ENCODE measurements around the gene MAGI1. TPM values are rescaled to one million over a fixed set of nuclear protein-coding genes. Genes with fewer than 3 reads are reported as not detected.

MAGI1 gene
- total and polyA plus RNA-seq, 7 experiments from 2014 or later: 0.39 TPM; not detected in 6

- Mint-ChIP-seq H3K27me3 (peaks cover 0 to 3% (median 0%) of the 10 kb centered on the region in 5 donors), H3K36me3 (no peaks in the 10 kb centered on the region), H3K4me3 (no peak overlapping the region), H3K27ac (no peak overlapping the region), H3K4me1 (no peaks in the 10 kb centered on the region), H3K9me3 (peaks cover 0 to 8% (median 0%) of the 10 kb centered on the region in 11 donors)
- no peak overlapping the region for H3K27ac ChIP-seq (ENCODE audit: low read depth, low read length)
- DNase-seq: no peak
- H3K4me3 ChIP-seq (ENCODE audit: low read length): no peak overlapping the region
- H3K9me3 ChIP-seq (ENCODE audit: control insufficient read depth in 2 of 3, low read length in 3 of 3): no peaks in the 10 kb centered on the region
- H3K4me1 ChIP-seq (ENCODE audit: control insufficient read depth in 2 of 2, insufficient read depth in 2 of 2, low read length in 2 of 2): no peaks in the 10 kb centered on the region
- ChIA-PET POLR2A (no interaction called here), CTCF (no interaction called here)
- ATAC-seq: no peak
- intact Hi-C loops (cut with micrococcal nuclease): no loop called here
- H3K36me3 ChIP-seq (ENCODE audit: control insufficient read depth in 2 of 3, insufficient read depth in 3 of 3, low read length in 3 of 3): no peaks in the 10 kb centered on the region
- H3K27me3 ChIP-seq (ENCODE audit: control insufficient read depth in 2 of 2, insufficient read depth in 2 of 2, low read length in 2 of 2): no peaks in the 10 kb centered on the region
These were observed 253.6 kb downstream of the MAGI1 start for GRCh38 chr3:65785065-65785645.

DNA sequence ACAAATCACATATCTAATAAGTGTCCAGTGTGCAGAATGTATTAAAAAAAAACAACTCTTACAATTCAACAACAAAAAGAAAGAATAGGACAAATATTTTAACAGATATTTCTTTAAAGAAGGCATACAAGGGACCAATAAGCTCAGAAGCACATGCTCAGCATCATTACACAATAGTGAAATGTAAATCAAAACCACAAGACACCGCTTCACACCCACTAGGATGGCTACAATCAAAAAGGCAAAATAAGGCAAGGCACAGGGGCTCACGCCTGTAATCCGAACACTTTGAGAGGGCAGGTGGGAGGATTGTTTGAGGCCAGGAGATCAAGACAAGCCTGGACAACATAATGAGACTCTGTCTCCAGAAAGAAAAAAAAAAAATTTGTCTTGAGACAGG lies 255.6 kb downstream of the MAGI1 start:
- Mint-ChIP-seq H3K27me3 (no peaks in the 10 kb centered on the region), H3K36me3 (no peaks in the 10 kb centered on the region), H3K9me3 (peaks cover 0 to 8% (median 0%) of the 10 kb centered on the region in 11 donors), H3K27ac (no peak overlapping the region), H3K4me1 (no peaks in the 10 kb centered on the region), H3K4me3 (no peak overlapping the region)
- no peak for ATAC-seq
- Histone ChIP-seq H3K36me3 (ENCODE audit: control insufficient read depth in 2 of 3, insufficient read depth in 3 of 3, low read length in 3 of 3) (no peaks in the 10 kb centered on the region), H3K4me1 (ENCODE audit: control insufficient read depth in 2 of 2, insufficient read depth in 2 of 2, low read length in 2 of 2) (no peaks in the 10 kb centered on the region), H3K9me3 (ENCODE audit: control insufficient read depth in 2 of 3, low read length in 3 of 3) (no peaks in the 10 kb centered on the region), H3K4me3 (ENCODE audit: low read length) (no peak overlapping the region), H3K27ac (ENCODE audit: low read depth, low read length) (no peak overlapping the region), H3K27me3 (ENCODE audit: control insufficient read depth in 2 of 2, insufficient read depth in 2 of 2, low read length in 2 of 2) (no peaks in the 10 kb centered on the region)
- intact Hi-C loops (cut with micrococcal nuclease): no loop called here
- CTCF ChIA-PET: no interaction called here
- no peak for DNase-seq
- POLR2A ChIA-PET: no interaction called here

- no peaks in the 10 kb centered on the region for H3K27me3 ChIP-seq (ENCODE audit: control insufficient read depth in 2 of 2, insufficient read depth in 2 of 2, low read length in 2 of 2)
- intact Hi-C loops (cut with micrococcal nuclease): no loop called here
- CTCF ChIA-PET: no interaction called here
- H3K9me3 ChIP-seq (ENCODE audit: control insufficient read depth in 2 of 3, low read length in 3 of 3): no peaks in the 10 kb centered on the region
- H3K4me3 Mint-ChIP-seq: no peak overlapping the region
- no peak for ATAC-seq
- peaks cover 0 to 4% (median 0%) of the 10 kb centered on the region in 11 donors for H3K9me3 Mint-ChIP-seq
- no peaks in the 10 kb centered on the region for H3K4me1 ChIP-seq (ENCODE audit: control insufficient read depth in 2 of 2, insufficient read depth in 2 of 2, low read length in 2 of 2)
- no peak for DNase-seq
- H3K36me3 Mint-ChIP-seq: no peaks in the 10 kb centered on the region
- peaks cover 0 to 4% (median 0%) of the 10 kb centered on the region in 5 donors for H3K27me3 Mint-ChIP-seq
- H3K27ac ChIP-seq (ENCODE audit: low read depth, low read length): no peak overlapping the region
- H3K4me1 Mint-ChIP-seq: no peaks in the 10 kb centered on the region
- POLR2A ChIA-PET: no interaction called here
- no peak overlapping the region for H3K4me3 ChIP-seq (ENCODE audit: low read length)
- no peak overlapping the region for H3K27ac Mint-ChIP-seq
- H3K36me3 ChIP-seq (ENCODE audit: control insufficient read depth in 2 of 3, insufficient read depth in 3 of 3, low read length in 3 of 3): no peaks in the 10 kb centered on the region
These were observed 257.1 kb downstream of the MAGI1 start for GRCh38 chr3:65781594-65781993.

- Mint-ChIP-seq H3K9me3 (peaks cover 0 to 4% (median 0%) of the 10 kb centered on the region in 11 donors), H3K27ac (no peak overlapping the region), H3K4me1 (no peaks in the 10 kb centered on the region), H3K4me3 (no peak overlapping the region), H3K36me3 (no peaks in the 10 kb centered on the region), H3K27me3 (peaks cover 0 to 4% (median 0%) of the 10 kb centered on the region in 5 donors)
- POLR2A ChIA-PET: no interaction called here
- intact Hi-C loops (cut with micrococcal nuclease): no loop called here
- Histone ChIP-seq H3K4me1 (ENCODE audit: control insufficient read depth in 2 of 2, insufficient read depth in 2 of 2, low read length in 2 of 2) (no peaks in the 10 kb centered on the region), H3K27ac (ENCODE audit: low read depth, low read length) (no peak overlapping the region), H3K36me3 (ENCODE audit: control insufficient read depth in 2 of 3, insufficient read depth in 3 of 3, low read length in 3 of 3) (no peaks in the 10 kb centered on the region), H3K9me3 (ENCODE audit: control insufficient read depth in 2 of 3, low read length in 3 of 3) (no peaks in the 10 kb centered on the region), H3K4me3 (ENCODE audit: low read length) (no peak overlapping the region), H3K27me3 (ENCODE audit: control insufficient read depth in 2 of 2, insufficient read depth in 2 of 2, low read length in 2 of 2) (no peaks in the 10 kb centered on the region)
- no peak for DNase-seq
- ATAC-seq: no peak
- CTCF ChIA-PET: no interaction called here
These were observed 259.3 kb downstream of the MAGI1 start for GRCh38 chr3:65779390-65779789.

DNA sequence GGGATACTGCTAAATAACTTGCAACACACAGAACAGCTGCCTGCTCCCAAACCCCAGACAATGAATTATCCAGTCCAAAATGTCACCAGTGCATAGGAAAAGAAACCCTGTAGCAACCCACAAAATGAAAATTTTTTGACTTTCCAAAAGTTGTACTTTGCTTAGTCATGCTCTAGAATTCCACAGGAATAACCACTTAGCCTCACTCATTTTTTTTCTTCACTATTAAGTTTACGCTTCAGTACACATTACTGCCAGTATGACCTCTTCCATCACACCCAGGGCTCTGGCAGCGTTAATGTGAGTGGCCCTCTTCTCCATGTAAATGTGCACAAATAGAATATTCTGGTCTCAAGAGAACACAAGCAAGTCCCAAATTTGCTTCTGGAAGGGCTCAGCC lies 259.8 kb downstream of the MAGI1 start:
- no peak overlapping the region for H3K4me3 ChIP-seq (ENCODE audit: low read length)
- ATAC-seq (no peak), DNase-seq (no peak)
- no peak overlapping the region for H3K27ac ChIP-seq (ENCODE audit: low read depth, low read length)
- H3K36me3 ChIP-seq (ENCODE audit: control insufficient read depth in 2 of 3, insufficient read depth in 3 of 3, low read length in 3 of 3): no peaks in the 10 kb centered on the region
- POLR2A ChIA-PET: no interaction called here
- Mint-ChIP-seq H3K9me3 (peaks cover 0 to 4% (median 0%) of the 10 kb centered on the region in 11 donors), H3K4me1 (no peaks in the 10 kb centered on the region), H3K36me3 (no peaks in the 10 kb centered on the region), H3K4me3 (no peak overlapping the region), H3K27me3 (peaks cover 0 to 4% (median 0%) of the 10 kb centered on the region in 5 donors), H3K27ac (no peak overlapping the region)
- no peaks in the 10 kb centered on the region for H3K4me1 ChIP-seq (ENCODE audit: control insufficient read depth in 2 of 2, insufficient read depth in 2 of 2, low read length in 2 of 2)
- CTCF ChIA-PET: no interaction called here
- no peaks in the 10 kb centered on the region for H3K27me3 ChIP-seq (ENCODE audit: control insufficient read depth in 2 of 2, insufficient read depth in 2 of 2, low read length in 2 of 2)
- intact Hi-C loops (cut with micrococcal nuclease): no loop called here
- no peaks in the 10 kb centered on the region for H3K9me3 ChIP-seq (ENCODE audit: control insufficient read depth in 2 of 3, low read length in 3 of 3)

GRCh38 chr3:65777050-65777449 lies 261.7 kb downstream of the MAGI1 start:
- no peak overlapping the region for H3K4me3 Mint-ChIP-seq
- Histone ChIP-seq H3K9me3 (ENCODE audit: control insufficient read depth in 2 of 3, low read length in 3 of 3) (no peaks in the 10 kb centered on the region), H3K27me3 (ENCODE audit: control insufficient read depth in 2 of 2, insufficient read depth in 2 of 2, low read length in 2 of 2) (no peaks in the 10 kb centered on the region), H3K4me3 (ENCODE audit: low read length) (no peak overlapping the region), H3K27ac (ENCODE audit: low read depth, low read length) (no peak overlapping the region), H3K36me3 (ENCODE audit: control insufficient read depth in 2 of 3, insufficient read depth in 3 of 3, low read length in 3 of 3) (no peaks in the 10 kb centered on the region), H3K4me1 (ENCODE audit: control insufficient read depth in 2 of 2, insufficient read depth in 2 of 2, low read length in 2 of 2) (no peaks in the 10 kb centered on the region)
- DNase-seq: no peak
- H3K9me3 Mint-ChIP-seq: peaks cover 0 to 5% (median 0%) of the 10 kb centered on the region in 11 donors
- no peaks in the 10 kb centered on the region for H3K4me1 Mint-ChIP-seq
- no peak overlapping the region for H3K27ac Mint-ChIP-seq
- POLR2A ChIA-PET: no interaction called here
- H3K27me3 Mint-ChIP-seq: peaks cover 0 to 4% (median 0%) of the 10 kb centered on the region in 5 donors
- CTCF ChIA-PET: no interaction called here
- no peak for ATAC-seq
- intact Hi-C loops (cut with micrococcal nuclease): no loop called here
- H3K36me3 Mint-ChIP-seq: no peaks in the 10 kb centered on the region

GRCh38 chr3:65776494-65776893 lies 262.2 kb downstream of the MAGI1 start:
- no peak for ATAC-seq
- intact Hi-C loops (cut with micrococcal nuclease): no loop called here
- Histone ChIP-seq H3K27ac (ENCODE audit: low read depth, low read length) (no peak overlapping the region), H3K36me3 (ENCODE audit: control insufficient read depth in 2 of 3, insufficient read depth in 3 of 3, low read length in 3 of 3) (no peaks in the 10 kb centered on the region), H3K27me3 (ENCODE audit: control insufficient read depth in 2 of 2, insufficient read depth in 2 of 2, low read length in 2 of 2) (no peaks in the 10 kb centered on the region), H3K4me3 (ENCODE audit: low read length) (no peak overlapping the region), H3K4me1 (ENCODE audit: control insufficient read depth in 2 of 2, insufficient read depth in 2 of 2, low read length in 2 of 2) (no peaks in the 10 kb centered on the region), H3K9me3 (ENCODE audit: control insufficient read depth in 2 of 3, low read length in 3 of 3) (no peaks in the 10 kb centered on the region)
- no peak for DNase-seq
- H3K27me3 Mint-ChIP-seq: peaks cover 0 to 4% (median 0%) of the 10 kb centered on the region in 5 donors
- POLR2A ChIA-PET: no interaction called here
- H3K4me1 Mint-ChIP-seq: no peaks in the 10 kb centered on the region
- CTCF ChIA-PET: no interaction called here
- H3K36me3 Mint-ChIP-seq: no peaks in the 10 kb centered on the region
- no peak overlapping the region for H3K4me3 Mint-ChIP-seq
- no peak overlapping the region for H3K27ac Mint-ChIP-seq
- peaks cover 0 to 5% (median 0%) of the 10 kb centered on the region in 11 donors for H3K9me3 Mint-ChIP-seq

Measured in naive thymus-derived CD4-positive, alpha-beta T cell (primary cell).